HAP-1 (cell line): ENCODE results near the gene RHBDL1.

Source experiments
- DNase-seq, 2 experiments: peaks; one replicate each; pipeline ENCODE4 v3.0.0-alpha.2; 2016 to 2020; ENCODE audit warnings: low spot score in 2 of 2
- H3K27me3 ChIP-seq: fragments of 250-450 bp; sonication (Bioruptor Pico); 2 replicates; pipeline ENCODE4 v1.5.1; 2020; ENCODE audit warnings: low read depth, mild to moderate bottlenecking, moderate library complexity
- H3K36me3 ChIP-seq: fragments of 250-450 bp; sonication (Bioruptor Pico); replicated peaks from 2 replicates; pipeline ENCODE4 v1.5.1; 2020; ENCODE audit warnings: mild to moderate bottlenecking
- H3K4me1 ChIP-seq: fragments of 250-450 bp; sonication (Bioruptor Pico); 2 replicates; pipeline ENCODE4 v1.5.1; 2020; ENCODE audit warnings: mild to moderate bottlenecking
- H3K4me3 ChIP-seq: fragments of 250-450 bp; sonication (Bioruptor Pico); 2 replicates; pipeline ENCODE4 v1.5.1; 2020; ENCODE audit warnings: mild to moderate bottlenecking, moderate library complexity
- H3K9me3 ChIP-seq: fragments of 250-450 bp; sonication (Bioruptor Pico); 2 replicates; pipeline ENCODE4 v1.5.1; 2020; ENCODE audit warnings: mild to moderate bottlenecking, moderate library complexity
- in situ Hi-C: fragments of 300-500 bp; cut with MboI; formaldehyde crosslinking; loops from 3 replicates; pipeline ENCODE4 v1.14.3; 2020; ENCODE audit warnings: low sequenced_read_pairs, inconsistent platforms, mixed read lengths

Gene RHBDL1

GRCh38 chr16:669666-670065 is 5.8 kb upstream of the RHBDL1 start:
- H3K9me3 ChIP-seq = no peaks in the 10 kb centered on the region
- in situ Hi-C loops = no loop called here
- no peak for DNase-seq
- H3K4me1 ChIP-seq = peaks cover 7% of the 10 kb centered on the region
- peak overlapping the region; percentile 87; the same call in 1 of the 2 replicates for H3K4me3 ChIP-seq
- H3K27me3 ChIP-seq = no peaks in the 10 kb centered on the region
- H3K36me3 ChIP-seq = peaks cover 53% of the 10 kb centered on the region

- peaks cover 54% of the 10 kb centered on the region for H3K36me3 ChIP-seq
- H3K27me3 ChIP-seq = no peaks in the 10 kb centered on the region
- no peak for DNase-seq
- H3K4me3 ChIP-seq = no peak overlapping the region
- H3K9me3 ChIP-seq = no peaks in the 10 kb centered on the region
- in situ Hi-C loops = no loop called here
- peaks cover 7% of the 10 kb centered on the region for H3K4me1 ChIP-seq
These were observed 4.8 kb upstream of the RHBDL1 start for GRCh38 chr16:670485-671352.

GRCh38 chr16:671353-672131 is 3.9 kb upstream of the RHBDL1 start:
- Histone ChIP-seq H3K4me1 (peaks cover 7% of the 10 kb centered on the region), H3K9me3 (no peaks in the 10 kb centered on the region), H3K27me3 (no peaks in the 10 kb centered on the region), H3K36me3 (peaks cover 54% of the 10 kb centered on the region), H3K4me3 (no peak overlapping the region)
- no peak for DNase-seq
- in situ Hi-C loops = no loop called here

- H3K4me3 ChIP-seq = no peak overlapping the region
- no peaks in the 10 kb centered on the region for H3K27me3 ChIP-seq
- H3K9me3 ChIP-seq = no peaks in the 10 kb centered on the region
- DNase-seq = no peak
- in situ Hi-C loops = no loop called here
- H3K4me1 ChIP-seq = peaks cover 7% of the 10 kb centered on the region
- peaks cover 54% of the 10 kb centered on the region for H3K36me3 ChIP-seq
These were observed 3.1 kb upstream of the RHBDL1 start for GRCh38 chr16:672371-672770.

- Histone ChIP-seq H3K9me3 (no peaks in the 10 kb centered on the region), H3K27me3 (no peaks in the 10 kb centered on the region), H3K4me1 (peaks cover 4% of the 10 kb centered on the region), H3K36me3 (peaks cover 54% of the 10 kb centered on the region), H3K4me3 (no peak overlapping the region)
- DNase-seq = no peak
- in situ Hi-C loops = no loop called here
These were observed 2.6 kb upstream of the RHBDL1 start for GRCh38 chr16:672851-673250.

- H3K4me1 ChIP-seq = peaks cover 4% of the 10 kb centered on the region
- no peaks in the 10 kb centered on the region for H3K9me3 ChIP-seq
- peaks cover 54% of the 10 kb centered on the region for H3K36me3 ChIP-seq
- no peaks in the 10 kb centered on the region for H3K27me3 ChIP-seq
- no peak for DNase-seq
- H3K4me3 ChIP-seq = no peak overlapping the region
- in situ Hi-C loops = no loop called here
These were observed 2.0 kb upstream of the RHBDL1 start for GRCh38 chr16:673399-673991.

- Histone ChIP-seq H3K4me1 (peaks cover 4% of the 10 kb centered on the region; the same call in 1 of the 2 replicates), H3K4me3 (no peak overlapping the region), H3K36me3 (peaks cover 47% of the 10 kb centered on the region), H3K9me3 (no peaks in the 10 kb centered on the region), H3K27me3 (no peaks in the 10 kb centered on the region)
- DNase-seq = no peak
- in situ Hi-C loops = no loop called here
These were observed 1.1 kb upstream of the RHBDL1 start for GRCh38 chr16:674214-674881.

GRCh38 chr16:675884-676564 is 553 bp downstream of the RHBDL1 start:
- H3K4me3 ChIP-seq = no peak overlapping the region
- no peaks in the 10 kb centered on the region for H3K27me3 ChIP-seq
- no peaks in the 10 kb centered on the region for H3K9me3 ChIP-seq
- H3K36me3 ChIP-seq = peaks cover 32% of the 10 kb centered on the region
- no peak for DNase-seq
- H3K4me1 ChIP-seq = peaks cover 7% of the 10 kb centered on the region
- in situ Hi-C loops = no loop called here

GRCh38 chr16:676565-676902 is 1.1 kb downstream of the RHBDL1 start:
- Histone ChIP-seq H3K4me1 (peaks cover 12% of the 10 kb centered on the region), H3K27me3 (no peaks in the 10 kb centered on the region), H3K9me3 (no peaks in the 10 kb centered on the region), H3K36me3 (peaks cover 33% of the 10 kb centered on the region), H3K4me3 (no peak overlapping the region)
- no peak for DNase-seq
- in situ Hi-C loops = no loop called here

GRCh38 chr16:676913-677312 is 1.4 kb downstream of the RHBDL1 start:
- no peaks in the 10 kb centered on the region for H3K27me3 ChIP-seq
- H3K9me3 ChIP-seq = no peaks in the 10 kb centered on the region
- in situ Hi-C loops = no loop called here
- peaks cover 16% of the 10 kb centered on the region for H3K4me1 ChIP-seq
- H3K4me3 ChIP-seq = no peak overlapping the region
- no peak for DNase-seq
- H3K36me3 ChIP-seq = peaks cover 36% of the 10 kb centered on the region

- in situ Hi-C loops = no loop called here
- peaks cover 19% of the 10 kb centered on the region for H3K4me1 ChIP-seq
- peaks cover 36% of the 10 kb centered on the region for H3K36me3 ChIP-seq
- no peak for DNase-seq
- no peak overlapping the region for H3K4me3 ChIP-seq
- no peaks in the 10 kb centered on the region for H3K9me3 ChIP-seq
- no peaks in the 10 kb centered on the region for H3K27me3 ChIP-seq
These were observed 2.1 kb downstream of the RHBDL1 start for GRCh38 chr16:677316-678190.

- DNase-seq = no peak
- peaks cover 36% of the 10 kb centered on the region for H3K36me3 ChIP-seq
- no peak overlapping the region for H3K4me3 ChIP-seq
- H3K27me3 ChIP-seq = no peaks in the 10 kb centered on the region
- in situ Hi-C loops = no loop called here
- peaks cover 26% of the 10 kb centered on the region for H3K4me1 ChIP-seq
- H3K9me3 ChIP-seq = no peaks in the 10 kb centered on the region
These were observed 2.9 kb downstream of the RHBDL1 start for GRCh38 chr16:678209-678857.
